Thyroid gland (tissue), 4 donors: ENCODE data around the gene NPB.

Experiments used
- CTCF ChIP-seq, 6 experiments: fragments of 200-600 bp in 3 of 6; fragments of 450-650 bp in 3 of 6; sonication (generic) in 3 of 6; IDR thresholded peaks; one replicate each; pipeline ENCODE4 v1.5.1; 2016 to 2019; ENCODE audit warnings: antibody characterized with exemption in 6 of 6, mild to moderate bottlenecking in 2 of 6, inconsistent platforms in 1 of 6, moderate library complexity in 1 of 6
- POLR2A ChIP-seq, 2 donors: fragments of 450-650 bp; IDR thresholded peaks; one replicate each; pipeline ENCODE4 v1.6.1; 2017; ENCODE audit warnings: antibody characterized with exemption in 2 of 2, mild to moderate bottlenecking in 2 of 2, moderate library complexity in 1 of 2

DNA sequence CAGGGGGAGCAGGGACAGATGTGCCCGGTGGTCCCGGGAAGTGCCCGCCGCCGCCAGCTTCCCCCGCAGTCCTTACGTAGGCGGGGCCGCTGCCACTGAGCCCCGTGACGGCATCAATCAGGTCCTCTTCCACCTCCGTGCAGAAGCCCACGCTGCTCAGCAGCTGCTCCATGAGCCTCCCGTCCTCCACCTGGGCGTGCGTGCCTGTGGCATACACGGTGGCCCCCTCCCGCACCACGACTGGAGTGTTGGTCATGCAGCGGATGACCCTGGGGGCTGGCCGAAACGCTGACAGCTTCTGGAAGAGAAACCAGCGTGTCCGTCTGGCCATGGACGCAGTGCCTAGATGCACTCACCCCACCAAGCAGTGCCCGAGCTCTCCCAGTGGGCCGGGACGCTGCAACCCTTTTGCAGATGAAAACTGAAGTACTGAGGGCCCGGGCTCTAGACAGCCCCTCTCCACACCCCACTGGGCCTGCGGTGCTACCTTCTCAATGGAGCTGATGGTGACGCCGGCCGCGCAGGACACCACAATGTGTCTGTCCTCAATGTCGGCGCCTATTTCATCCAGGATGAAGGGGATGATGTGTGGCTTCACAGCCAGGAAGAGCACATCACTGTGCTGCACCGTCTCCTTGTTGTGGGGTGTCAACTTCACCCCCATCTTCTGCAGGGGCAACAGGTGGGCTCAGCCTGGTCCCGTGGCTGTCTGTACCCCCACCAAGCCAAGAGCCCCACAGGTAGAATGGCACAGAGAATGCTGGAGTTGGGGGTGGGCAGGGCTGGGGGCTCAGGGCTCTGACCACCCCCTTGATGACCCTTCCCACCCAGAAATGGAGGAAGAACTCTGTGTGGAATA is 33.0 kb downstream of the NPB start:
- TF ChIP-seq CTCF (IDR thresholded peaks at IDR 0.05), result no peak
- TF ChIP-seq POLR2A (IDR thresholded peaks at IDR 0.05), result no peak
